Measurements from ENCODE around the gene ZNF835.

The ZNF835 gene

GRCh38 chr19:56639217-56639616 lies 32.3 kb downstream of the ZNF835 start:
- Histone ChIP-seq H3K27me3 (ENCODE audit: insufficient read depth, low read length) (no peaks in the 10 kb centered on the region), H3K27ac (ENCODE audit: low read depth, low read length) (no peak overlapping the region), H3K36me3 (ENCODE audit: control insufficient read depth in 1 of 2, insufficient read depth in 2 of 2, low read length in 2 of 2) (no peaks in the 10 kb centered on the region), H3K79me2 (ENCODE audit: control insufficient read depth, insufficient read depth, low read length, poor library complexity) (no peaks in the 10 kb centered on the region), H3K79me1 (ENCODE audit: low read length) (no peaks in the 10 kb centered on the region), H3K4ac (ENCODE audit: low read depth, low read length) (no peak overlapping the region), H3K14ac (ENCODE audit: low read length) (no peak overlapping the region), H3K18ac (ENCODE audit: low read length) (no peak overlapping the region), H2BK12ac (ENCODE audit: low read length) (no peak overlapping the region), H3K4me3 (ENCODE audit: low read depth, low read length) (no peak overlapping the region), H3K9ac (ENCODE audit: low read length) (no peak overlapping the region), H4K8ac (ENCODE audit: low read depth, low read length) (no peak overlapping the region), H3K9me3 (ENCODE audit: insufficient read depth, low read depth, low read length) (peaks cover 18% of the 10 kb centered on the region), H3K23ac (ENCODE audit: low read length) (no peak overlapping the region), H2BK5ac (ENCODE audit: low read depth, low read length, poor library complexity) (no peak overlapping the region), H4K91ac (ENCODE audit: low read depth, low read length) (no peak overlapping the region), H3K4me1 (ENCODE audit: control insufficient read depth in 1 of 2, insufficient read depth in 2 of 2, low read length in 2 of 2) (no peaks in the 10 kb centered on the region), H2AK5ac (ENCODE audit: low read length) (no peak overlapping the region), H2AFZ (ENCODE audit: insufficient read depth, low read length, poor library complexity) (no peak overlapping the region), H3K4me2 (ENCODE audit: low read length) (no peak overlapping the region), H4K12ac (ENCODE audit: low read depth, low read length) (no peak overlapping the region), H2BK120ac (ENCODE audit: insufficient read depth, low read length, poor library complexity) (no peak overlapping the region)
- no CpG with 5 or more reads among the region's 7 CpGs for WGBS (ENCODE audit: extremely low coverage, insufficient coverage, insufficient read length)
- peak; percentile 13 to 74 for DNase-seq

- Histone ChIP-seq H3K79me1 (ENCODE audit: low read length) (no peaks in the 10 kb centered on the region), H3K18ac (ENCODE audit: low read length) (no peak overlapping the region), H3K9ac (ENCODE audit: low read length) (no peak overlapping the region), H3K79me2 (ENCODE audit: control insufficient read depth, insufficient read depth, low read length, poor library complexity) (no peaks in the 10 kb centered on the region), H4K12ac (ENCODE audit: low read depth, low read length) (no peak overlapping the region), H3K23ac (ENCODE audit: low read length) (no peak overlapping the region), H4K8ac (ENCODE audit: low read depth, low read length) (no peak overlapping the region), H3K4me2 (ENCODE audit: low read length) (no peak overlapping the region), H2AK5ac (ENCODE audit: low read length) (no peak overlapping the region), H3K4me3 (ENCODE audit: low read depth, low read length) (no peak overlapping the region), H3K27ac (ENCODE audit: low read depth, low read length) (no peak overlapping the region), H3K27me3 (ENCODE audit: insufficient read depth, low read length) (no peaks in the 10 kb centered on the region), H2AFZ (ENCODE audit: insufficient read depth, low read length, poor library complexity) (no peak overlapping the region), H3K9me3 (ENCODE audit: insufficient read depth, low read depth, low read length) (peaks cover 11% of the 10 kb centered on the region), H3K36me3 (ENCODE audit: control insufficient read depth in 1 of 2, insufficient read depth in 2 of 2, low read length in 2 of 2) (no peaks in the 10 kb centered on the region), H2BK120ac (ENCODE audit: insufficient read depth, low read length, poor library complexity) (no peak overlapping the region), H4K91ac (ENCODE audit: low read depth, low read length) (no peak overlapping the region), H3K4me1 (ENCODE audit: control insufficient read depth in 1 of 2, insufficient read depth in 2 of 2, low read length in 2 of 2) (no peaks in the 10 kb centered on the region), H3K14ac (ENCODE audit: low read length) (no peak overlapping the region), H3K4ac (ENCODE audit: low read depth, low read length) (no peak overlapping the region), H2BK5ac (ENCODE audit: low read depth, low read length, poor library complexity) (no peak overlapping the region), H2BK12ac (ENCODE audit: low read length) (no peak overlapping the region)
- no CpG with 5 or more reads among the region's 21 CpGs for WGBS (ENCODE audit: extremely low coverage, insufficient coverage, insufficient read length)
- DNase-seq, result peak; percentile 88 to 95
These were observed 33.5 kb downstream of the ZNF835 start for GRCh38 chr19:56637976-56638555.

GRCh38 chr19:56633021-56633420 lies 38.5 kb downstream of the ZNF835 start:
- H3K4me3 ChIP-seq (ENCODE audit: low read depth, low read length), result no peak overlapping the region
- no peak overlapping the region for H3K18ac ChIP-seq (ENCODE audit: low read length)
- H4K12ac ChIP-seq (ENCODE audit: low read depth, low read length), result no peak overlapping the region
- H2BK120ac ChIP-seq (ENCODE audit: insufficient read depth, low read length, poor library complexity), result no peak overlapping the region
- no peaks in the 10 kb centered on the region for H3K36me3 ChIP-seq (ENCODE audit: control insufficient read depth in 1 of 2, insufficient read depth in 2 of 2, low read length in 2 of 2)
- H3K9me3 ChIP-seq (ENCODE audit: insufficient read depth, low read depth, low read length), result peaks cover 26% of the 10 kb centered on the region
- H3K9ac ChIP-seq (ENCODE audit: low read length), result no peak overlapping the region
- no peaks in the 10 kb centered on the region for H3K79me2 ChIP-seq (ENCODE audit: control insufficient read depth, insufficient read depth, low read length, poor library complexity)
- H2BK5ac ChIP-seq (ENCODE audit: low read depth, low read length, poor library complexity), result no peak overlapping the region
- H2AK5ac ChIP-seq (ENCODE audit: low read length), result no peak overlapping the region
- H4K8ac ChIP-seq (ENCODE audit: low read depth, low read length), result no peak overlapping the region
- H3K27ac ChIP-seq (ENCODE audit: low read depth, low read length), result no peak overlapping the region
- H3K27me3 ChIP-seq (ENCODE audit: insufficient read depth, low read length), result no peaks in the 10 kb centered on the region
- H3K14ac ChIP-seq (ENCODE audit: low read length), result no peak overlapping the region
- H3K4me2 ChIP-seq (ENCODE audit: low read length), result no peak overlapping the region
- H3K23ac ChIP-seq (ENCODE audit: low read length), result no peak overlapping the region
- no peaks in the 10 kb centered on the region for H3K4me1 ChIP-seq (ENCODE audit: control insufficient read depth in 1 of 2, insufficient read depth in 2 of 2, low read length in 2 of 2)
- no peak overlapping the region for H3K4ac ChIP-seq (ENCODE audit: low read depth, low read length)
- H4K91ac ChIP-seq (ENCODE audit: low read depth, low read length), result no peak overlapping the region
- H3K79me1 ChIP-seq (ENCODE audit: low read length), result no peaks in the 10 kb centered on the region
- WGBS (ENCODE audit: extremely low coverage, insufficient coverage, insufficient read length), result no CpG with 5 or more reads among the region's 1 CpG
- no peak for DNase-seq
- H2BK12ac ChIP-seq (ENCODE audit: low read length), result no peak overlapping the region
- H2AFZ ChIP-seq (ENCODE audit: insufficient read depth, low read length, poor library complexity), result no peak overlapping the region

DNA sequence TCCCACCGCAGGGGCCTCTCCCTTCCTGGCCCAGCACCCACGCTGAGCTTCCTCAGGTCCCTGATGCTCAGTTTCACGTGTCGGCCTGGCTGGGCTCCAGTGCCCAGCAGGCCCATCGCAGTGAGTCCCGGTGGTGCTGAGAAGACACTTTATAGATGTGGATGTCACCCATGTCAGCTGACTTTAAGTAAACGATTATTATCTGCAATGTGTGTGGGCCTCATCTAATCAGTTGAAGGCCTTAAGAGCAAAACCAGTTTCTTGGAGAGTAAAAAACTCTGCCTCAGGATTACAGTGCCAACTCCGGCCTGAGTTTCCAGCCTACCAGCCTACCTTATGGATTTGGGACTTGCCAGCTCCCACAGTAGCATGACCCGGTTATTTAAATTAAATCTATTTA lies 45.8 kb downstream of the ZNF835 start:
- Histone ChIP-seq H4K91ac (ENCODE audit: low read depth, low read length) (no peak overlapping the region), H3K14ac (ENCODE audit: low read length) (no peak overlapping the region)

More for the DNA sequence above, 45.8 kb downstream of the ZNF835 start:
- H3K9ac ChIP-seq (ENCODE audit: low read length), result no peak overlapping the region
- H3K9me3 ChIP-seq (ENCODE audit: insufficient read depth, low read depth, low read length), result peaks cover 50% of the 10 kb centered on the region
- WGBS (ENCODE audit: extremely low coverage, insufficient coverage, insufficient read length), result no CpG with 5 or more reads among the region's 9 CpGs
- H3K27ac ChIP-seq (ENCODE audit: low read depth, low read length), result no peak overlapping the region
- peaks cover 28 to 32% of the 10 kb centered on the region in 2 experiments for H3K36me3 ChIP-seq (ENCODE audit: control insufficient read depth in 1 of 2, insufficient read depth in 2 of 2, low read length in 2 of 2)
- H3K23ac ChIP-seq (ENCODE audit: low read length), result no peak overlapping the region
- no peak overlapping the region for H2BK5ac ChIP-seq (ENCODE audit: low read depth, low read length, poor library complexity)
- no peaks in the 10 kb centered on the region for H3K79me1 ChIP-seq (ENCODE audit: low read length)
- H3K18ac ChIP-seq (ENCODE audit: low read length), result no peak overlapping the region
- H3K4me1 ChIP-seq (ENCODE audit: control insufficient read depth in 1 of 2, insufficient read depth in 2 of 2, low read length in 2 of 2), result no peaks in the 10 kb centered on the region
- H4K8ac ChIP-seq (ENCODE audit: low read depth, low read length), result no peak overlapping the region
- H2BK120ac ChIP-seq (ENCODE audit: insufficient read depth, low read length, poor library complexity), result no peak overlapping the region
- H4K12ac ChIP-seq (ENCODE audit: low read depth, low read length), result no peak overlapping the region
- no peak overlapping the region for H2BK12ac ChIP-seq (ENCODE audit: low read length)
- no peak overlapping the region for H2AK5ac ChIP-seq (ENCODE audit: low read length)
- H3K27me3 ChIP-seq (ENCODE audit: insufficient read depth, low read length), result no peaks in the 10 kb centered on the region
- H3K4me2 ChIP-seq (ENCODE audit: low read length), result no peak overlapping the region
- no peak for DNase-seq
- H3K4ac ChIP-seq (ENCODE audit: low read depth, low read length), result no peak overlapping the region
- no peaks in the 10 kb centered on the region for H3K79me2 ChIP-seq (ENCODE audit: control insufficient read depth, insufficient read depth, low read length, poor library complexity)
- H2AFZ ChIP-seq (ENCODE audit: insufficient read depth, low read length, poor library complexity), result no peak overlapping the region
- H3K4me3 ChIP-seq (ENCODE audit: low read depth, low read length), result no peak overlapping the region

All from trophoblast cell (in vitro differentiated cells and primary cell).